HepG2 (cell line): Measurements from ENCODE around the gene ZNF548. TPM values are rescaled to one million over a fixed set of nuclear protein-coding genes. Genes with fewer than 3 reads are reported as not detected.
A peak's percentile ranks its signal among the peaks of the same experiment; 100 is the strongest.

ENCODE experiments used
- BCL3 ChIP-seq: sonication (generic); formaldehyde crosslinking; IDR thresholded peaks from 2 replicates; pipeline ENCODE4 v1.5.1; 2020; ENCODE audit warnings: mild to moderate bottlenecking, missing genetic modification reagents, moderate library complexity
- BORCS8-MEF2B ChIP-seq: sonication (generic); formaldehyde crosslinking; IDR thresholded peaks from 2 replicates; pipeline ENCODE4 v1.8.0; 2022; ENCODE audit warnings: mild to moderate bottlenecking, missing genetic modification reagents
- CCDC6 ChIP-seq: sonication (generic); formaldehyde crosslinking; IDR thresholded peaks from 2 replicates; pipeline ENCODE4 v1.8.1; 2022; ENCODE audit warnings: mild to moderate bottlenecking, missing genetic modification reagents, moderate library complexity
- CTCF ChIP-seq: sonication (generic); formaldehyde crosslinking; IDR thresholded peaks from 2 replicates; pipeline ENCODE4 v1.5.0; 2020; ENCODE audit warnings: mild to moderate bottlenecking, missing genetic modification reagents, moderate library complexity
- DDIT3 ChIP-seq: sonication (generic); formaldehyde crosslinking; IDR thresholded peaks from 2 replicates; pipeline ENCODE4 v1.4.0; 2020; ENCODE audit warnings: mild to moderate bottlenecking, missing genetic modification reagents
- E2F5 ChIP-seq: sonication (generic); formaldehyde crosslinking; conservative IDR thresholded peaks from 2 replicates; pipeline ENCODE4 v1.4.0; 2020; ENCODE audit warnings: missing genetic modification reagents
- FOXK1 ChIP-seq: sonication (generic); formaldehyde crosslinking; IDR thresholded peaks from 2 replicates; pipeline ENCODE4 v1.4.0; 2020; ENCODE audit warnings: low read depth, missing genetic modification reagents, borderline replicate concordance
- GATAD1 ChIP-seq: IDR thresholded peaks from 2 replicates; pipeline ENCODE4 v1.6.1; 2016; ENCODE audit warnings: missing genetic modification reagents, missing compliant biosample characterization
- NFKB2 ChIP-seq: sonication (generic); formaldehyde crosslinking; IDR thresholded peaks from 2 replicates; pipeline ENCODE4 v1.4.0; 2020; ENCODE audit warnings: missing genetic modification reagents, borderline replicate concordance
- NFYC ChIP-seq: IDR thresholded peaks from 2 replicates; pipeline ENCODE4 v1.6.1; 2016; ENCODE audit warnings: missing genetic modification reagents, missing compliant biosample characterization
- TOE1 ChIP-seq: sonication (generic); formaldehyde crosslinking; IDR thresholded peaks from 2 replicates; pipeline ENCODE4 v1.4.0; 2020; ENCODE audit warnings: mild to moderate bottlenecking, missing genetic modification reagents
- ZBTB4 ChIP-seq: sonication (generic); formaldehyde crosslinking; IDR thresholded peaks from 2 replicates; pipeline ENCODE4 v1.4.0; 2020; ENCODE audit warnings: missing genetic modification reagents, mild to moderate bottlenecking, borderline replicate concordance
- ZBTB7B ChIP-seq: sonication (generic); formaldehyde crosslinking; IDR thresholded peaks from 2 replicates; pipeline ENCODE4 v1.4.0; 2020; ENCODE audit warnings: missing genetic modification reagents
- ZNF205 ChIP-seq: IDR thresholded peaks from 2 replicates; pipeline ENCODE4 v1.6.1; 2018; ENCODE audit warnings: missing biosample characterization, missing genetic modification reagents
- ZNF331 ChIP-seq: sonication (generic); formaldehyde crosslinking; IDR thresholded peaks from 2 replicates; pipeline ENCODE4 v1.4.0; 2020; ENCODE audit warnings: missing genetic modification reagents
- ZNF605 ChIP-seq: sonication (generic); formaldehyde crosslinking; IDR thresholded peaks from 2 replicates; pipeline ENCODE4 v1.8.0; 2022; ENCODE audit warnings: mild to moderate bottlenecking, missing genetic modification reagents
- ZNF687 ChIP-seq: sonication (generic); formaldehyde crosslinking; IDR thresholded peaks from 2 replicates; pipeline ENCODE4 v1.5.1; 2020; ENCODE audit warnings: mild to moderate bottlenecking, missing genetic modification reagents, moderate library complexity
- polyA plus RNA-seq, 8 experiments: library from polyadenylated mRNA; depleted of rRNA in 3 of 8; stranded (reverse) in 7 of 8; unstranded in 1 of 8; fragments of >200 nt; fragmentation: Illumina TruSeq in 4 of 8; extraction: Trizol in 4 of 8; gene quantifications; 2 replicates each; pipeline versions ENCODE4 v1.2.1 to v1.2.3, GENCODE V29; 2011 to 2016; ENCODE audit warnings: low read depth in 4 of 8, missing spikeins in 1 of 8, mixed read lengths in 1 of 8; ENCODE audit not compliant: insufficient read depth in 1 of 8
- total RNA-seq, 5 experiments: library from RNA; depleted of rRNA; stranded (reverse); fragments of >200 nt; fragmentation: Illumina TruSeq; extraction: Trizol; gene quantifications; 2 replicates each; pipeline ENCODE4 v1.2.3, GENCODE V29; 2016; ENCODE audit warnings: low read depth in 1 of 5

ZNF548 gene
- total and polyA plus RNA-seq, 2 of the 13 experiments (the other 11 are each of a cell fraction or from before 2014, with no cell fraction given), result 19.6 to 24.9 TPM

GRCh38 chr19:57406516-57407123 is 17.0 kb downstream of the ZNF548 start (continued):
- TF ChIP-seq CCDC6 (CRISPR knock-in tag) (0 out of 2 replicates have a peak, but pooled peaks have one; percentile 24), ZNF331 (peak; percentile 63; the same call in 1 of the 2 replicates), BORCS8-MEF2B (CRISPR knock-in tag) (peak; percentile 36; the same call in 1 of the 2 replicates), E2F5 (CRISPR knock-in tag) (no peak), ZNF605 (CRISPR knock-in tag) (peak; percentile 52; the same call in 1 of the 2 replicates), GATAD1 (CRISPR knock-in tag) (peak; percentile 69; the same call in 1 of the 2 replicates), ZBTB7B (CRISPR knock-in tag) (0 out of 2 replicates have a peak, but pooled peaks have one; percentile 56), FOXK1 (0 out of 2 replicates have a peak, but pooled peaks have one; percentile 21), CTCF (CRISPR knock-in tag) (peak; percentile 96), BCL3 (no peak), NFYC (no peak), NFKB2 (CRISPR knock-in tag) (peak; percentile 45; the same call in 1 of the 2 replicates), ZNF205 (CRISPR knock-in tag) (peak; percentile 77), ZBTB4 (peak; percentile 41; the same call in 1 of the 2 replicates), ZNF687 (CRISPR knock-in tag) (peak; percentile 40), DDIT3 (no peak), TOE1 (CRISPR knock-in tag) (0 out of 2 replicates have a peak, but pooled peaks have one; percentile 63)
